ENCODE results near the gene PRSS12.

Gene PRSS12

GRCh38 chr4:118354913-118355312, 2.1 kb upstream of the PRSS12 start:
- H3K4me3 ChIP-seq (ENCODE audit: low read depth, low read length), result no peak overlapping the region
- ChIA-PET POLR2A (no interaction called here), CTCF (interaction anchor here (0.9 to 7.2 kb wide), 6 partner anchors 10 to 66 kb away, joined by 3 to 145 read pairs (median 6); no protein-coding TSS in a partner anchor)
- TF ChIP-seq CTCF (IDR thresholded peaks at IDR 0.05; ENCODE audit: insufficient read depth, low read length, missing control alignments), result no peak
- no peak for DNase-seq (ENCODE audit: low read depth, low spot score)

DNA sequence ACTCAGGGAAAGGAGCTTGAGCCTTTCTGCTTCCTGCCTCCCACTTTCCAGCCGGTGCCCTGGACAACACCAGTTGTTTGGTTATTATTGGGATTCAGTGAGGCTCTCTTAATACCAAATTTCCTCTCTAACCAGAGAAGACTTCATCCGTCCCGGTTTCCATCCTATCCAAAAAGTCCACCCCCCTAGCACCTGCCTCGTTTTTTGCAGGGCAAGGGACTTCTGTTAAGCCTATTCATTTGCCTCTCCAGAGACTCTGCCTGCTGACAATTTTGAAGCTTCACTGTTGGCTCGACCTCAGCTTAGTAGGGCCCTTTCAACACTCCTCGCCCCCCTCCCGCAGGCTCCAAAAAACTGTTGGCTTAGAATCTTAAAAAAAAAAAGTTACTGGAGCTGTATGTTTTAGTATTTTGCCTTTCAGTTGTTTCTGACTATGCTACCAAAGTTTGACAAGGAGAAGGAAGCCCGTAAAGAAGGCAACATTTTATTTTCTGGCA, 779 bp upstream of the PRSS12 start:
- H3K4me3 ChIP-seq (ENCODE audit: low read depth, low read length), result peak overlapping the region; percentile 81
- no peak for TF ChIP-seq CTCF (IDR thresholded peaks at IDR 0.05; ENCODE audit: insufficient read depth, low read length, missing control alignments)
- DNase-seq (ENCODE audit: low read depth, low spot score), result no peak
- ChIA-PET POLR2A (interaction anchor here (2.2 kb wide), 1 partner anchor 71 kb away, joined by 12 read pairs; no protein-coding TSS in a partner anchor), CTCF (interaction anchor here (0.9 to 7.2 kb wide), 30 partner anchors 12 to 330 kb away, joined by 3 to 145 read pairs (median 8); no protein-coding TSS in a partner anchor)

GRCh38 chr4:118351851-118352827, 664 bp downstream of the PRSS12 start:
- CTCF ChIA-PET, result interaction anchor here (0.6 to 7.2 kb wide), 27 partner anchors 13 to 81 kb away, joined by 3 to 145 read pairs (median 9); no protein-coding TSS in a partner anchor
- peak overlapping the region; percentile 81 for H3K4me3 ChIP-seq (ENCODE audit: low read depth, low read length)
- DNase-seq (ENCODE audit: low read depth, low spot score), result no peak
- no peak for TF ChIP-seq CTCF (IDR thresholded peaks at IDR 0.05; ENCODE audit: insufficient read depth, low read length, missing control alignments)
- POLR2A ChIA-PET, result interaction anchor here (0.9 to 2.2 kb wide), 5 partner anchors 9 to 70 kb away, joined by 3 to 12 read pairs (median 5); no protein-coding TSS in a partner anchor

DNA sequence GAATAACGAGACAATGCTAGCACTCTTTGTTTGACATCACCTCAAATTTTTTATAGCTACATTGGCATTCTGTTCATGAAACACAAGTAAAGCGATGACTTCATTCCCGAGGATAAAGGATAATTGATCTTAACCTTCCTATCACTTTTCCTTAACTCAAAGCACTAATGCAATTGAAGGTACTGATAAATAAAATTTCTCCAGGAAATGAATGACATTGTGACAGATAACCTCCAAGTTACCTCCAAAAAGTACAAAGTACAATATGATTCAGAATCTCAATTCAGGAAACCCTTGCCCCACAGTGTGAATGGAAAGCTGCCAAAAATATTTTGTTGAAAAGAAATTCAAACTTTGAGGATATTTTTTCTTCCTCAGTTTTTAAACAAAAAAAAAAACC, 1.8 kb downstream of the PRSS12 start:
- no peak for TF ChIP-seq CTCF (IDR thresholded peaks at IDR 0.05; ENCODE audit: insufficient read depth, low read length, missing control alignments)
- H3K4me3 ChIP-seq (ENCODE audit: low read depth, low read length), result peak overlapping the region; percentile 81
- DNase-seq (ENCODE audit: low read depth, low spot score), result no peak
- CTCF ChIA-PET, result interaction anchor here (0.8 to 7.2 kb wide), 6 partner anchors 12 to 80 kb away, joined by 3 to 145 read pairs (median 14); no protein-coding TSS in a partner anchor
- POLR2A ChIA-PET, result interaction anchor here (0.9 to 1.2 kb wide), 2 partner anchors 67 to 69 kb away, joined by 3 to 5 read pairs; no protein-coding TSS in a partner anchor

DNA sequence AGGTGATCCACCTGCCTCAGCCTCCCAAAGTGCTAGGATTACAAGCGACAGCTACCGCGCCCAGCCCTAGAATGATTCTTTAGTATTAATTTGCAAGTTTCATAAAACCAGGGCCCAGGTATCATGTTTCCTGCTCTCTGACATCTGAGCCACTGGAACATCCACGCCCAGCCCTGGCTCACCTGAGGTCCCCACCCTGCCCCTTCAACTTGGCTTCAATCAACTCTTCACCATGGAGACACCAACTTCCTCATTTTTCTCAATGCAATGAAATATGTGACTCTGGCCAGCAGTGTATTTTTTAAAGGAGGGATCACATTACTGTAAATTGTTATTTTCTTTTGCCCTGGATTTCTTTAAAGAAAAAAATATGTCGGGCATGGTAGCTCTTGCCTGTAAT, 3.9 kb downstream of the PRSS12 start:
- DNase-seq (ENCODE audit: low read depth, low spot score), result no peak
- H3K4me3 ChIP-seq (ENCODE audit: low read depth, low read length), result no peak overlapping the region
- TF ChIP-seq CTCF (IDR thresholded peaks at IDR 0.05; ENCODE audit: insufficient read depth, low read length, missing control alignments), result no peak
- ChIA-PET CTCF (no interaction called here), POLR2A (no interaction called here)

DNA sequence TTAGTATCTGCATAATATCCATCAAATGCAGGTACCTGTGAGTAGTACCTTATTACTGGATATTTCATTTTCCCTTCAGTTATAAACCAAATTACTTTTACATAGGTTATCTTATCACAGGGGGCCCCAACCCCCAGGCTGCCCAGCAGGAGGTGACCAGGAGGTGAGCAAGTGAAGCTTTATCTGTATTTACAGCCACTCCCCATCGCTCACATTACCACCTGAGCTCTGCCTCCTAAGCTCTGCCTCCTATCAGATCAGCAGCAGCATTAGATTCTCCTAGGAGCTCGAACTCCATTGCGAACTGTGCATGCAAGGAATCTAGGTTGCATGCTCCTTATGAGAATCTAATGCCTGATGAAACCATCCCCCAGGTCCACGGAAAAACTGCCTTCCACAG, 6.3 kb downstream of the PRSS12 start:
- ChIA-PET POLR2A (no interaction called here), CTCF (no interaction called here)
- no peak overlapping the region for H3K4me3 ChIP-seq (ENCODE audit: low read depth, low read length)
- no peak for DNase-seq (ENCODE audit: low read depth, low spot score)
- TF ChIP-seq CTCF (IDR thresholded peaks at IDR 0.05; ENCODE audit: insufficient read depth, low read length, missing control alignments), result no peak
